Fibroblast of peridontal ligament (primary cell): ENCODE measurements around the gene ZAR1L.

Source experiments
- DNase-seq: peaks from one replicate; pipeline ENCODE4 v3.0.0-alpha.2; 2010; ENCODE audit errors: extremely low read depth

Gene ZAR1L

DNA sequence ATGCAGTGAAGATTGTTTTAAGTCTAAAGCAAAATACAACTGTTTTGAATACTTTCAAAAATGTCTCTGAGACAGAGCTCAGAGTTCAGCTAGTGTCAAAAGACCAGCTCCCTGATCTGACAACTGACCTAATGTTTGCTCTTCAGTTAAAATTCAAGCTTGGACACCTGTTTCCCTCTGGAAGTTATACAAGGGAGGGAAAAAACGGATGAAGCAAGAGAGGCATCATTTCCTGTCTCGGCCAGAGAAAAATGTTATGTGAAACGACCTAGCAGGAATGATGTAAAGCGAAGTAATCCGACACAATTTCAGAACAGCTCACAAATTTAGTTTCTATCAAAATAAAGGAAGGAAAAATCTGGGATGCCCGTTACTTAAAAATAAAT lies 59.4 kb downstream of the ZAR1L start:
- DNase-seq = no peak

DNA sequence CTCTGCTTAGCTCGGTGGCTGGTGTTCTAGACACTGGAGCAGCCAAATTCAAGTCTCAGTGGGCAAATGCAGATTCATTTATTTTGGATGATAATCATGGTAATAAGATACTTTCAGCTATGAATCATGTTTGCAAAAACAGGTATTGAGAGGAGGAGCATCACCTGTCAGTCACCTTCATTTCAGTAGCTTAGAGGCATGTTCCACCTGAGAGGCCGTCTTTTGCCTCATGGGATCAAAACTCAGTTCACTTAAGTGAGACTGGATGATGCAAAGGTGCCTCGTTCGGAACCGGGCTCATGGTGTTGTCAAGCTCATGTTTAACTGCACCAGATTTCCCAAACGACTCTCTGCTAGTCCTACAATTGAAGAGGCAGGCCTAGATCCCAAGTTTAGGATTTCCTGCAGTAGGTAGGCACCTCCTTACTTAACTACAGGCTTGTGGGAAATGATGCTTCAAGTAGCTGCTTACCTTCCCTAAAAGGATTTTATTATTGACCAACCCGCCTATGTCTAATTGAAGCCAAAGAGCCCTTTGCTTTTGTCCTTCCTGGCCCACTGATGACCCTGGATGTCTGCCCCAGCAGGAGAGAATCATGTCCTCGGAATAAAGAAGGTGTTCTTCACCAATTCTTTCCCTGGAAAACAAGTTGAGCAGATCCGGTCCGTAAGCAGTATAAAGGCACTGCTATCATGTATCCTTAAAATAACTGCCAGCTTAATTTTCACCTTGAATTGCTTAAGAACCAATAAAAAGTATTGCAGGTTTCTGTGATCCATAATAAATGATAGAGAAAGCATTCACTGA lies 60.0 kb downstream of the ZAR1L start:
- DNase-seq = no peak

DNA sequence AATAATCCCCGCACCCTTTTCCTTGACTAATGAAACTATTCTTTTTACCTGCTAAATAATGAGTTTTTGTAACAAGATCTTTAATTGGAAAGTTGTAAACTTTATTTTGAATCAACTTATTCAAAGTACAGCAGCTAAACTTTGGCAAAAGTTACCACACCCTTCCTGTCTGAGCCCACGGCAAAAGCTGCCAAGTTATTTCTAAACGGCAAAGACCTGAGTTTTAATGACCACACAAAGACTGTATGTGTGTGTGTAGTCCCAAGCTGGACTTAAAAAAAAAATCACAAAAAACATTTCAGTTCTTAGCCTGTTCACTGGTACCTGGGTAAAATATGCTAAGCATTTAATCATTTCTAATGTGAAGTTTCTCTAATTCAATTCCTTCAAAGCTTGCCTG lies 60.7 kb downstream of the ZAR1L start:
- DNase-seq = no peak

DNA sequence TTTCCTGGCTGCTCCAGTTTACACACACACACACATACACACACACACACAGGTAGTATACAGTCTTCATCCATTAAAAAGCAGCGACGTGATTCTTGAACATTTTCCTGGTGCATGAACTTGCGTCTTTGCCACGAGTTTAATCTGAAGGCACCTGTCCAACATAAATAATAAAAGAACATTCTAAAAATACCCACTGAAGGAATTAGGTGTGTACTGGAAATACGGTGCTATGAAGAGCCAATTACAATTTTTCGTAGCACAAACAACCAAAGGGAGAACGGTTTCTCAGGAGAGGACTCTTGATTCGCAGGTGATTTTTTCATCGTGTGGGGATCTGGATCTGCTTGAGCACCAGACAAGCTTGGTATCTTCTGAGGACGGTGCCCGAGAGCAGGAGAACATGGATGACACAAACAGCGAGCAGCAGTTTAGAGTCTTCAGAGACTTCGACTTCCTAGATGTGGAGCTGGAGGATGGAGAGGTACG lies 61.2 kb downstream of the ZAR1L start:
- DNase-seq = no peak
